K562 treated with DMSO at 1 percent for 48 hours (cell line): Measurements from ENCODE around the gene MUTYH. TPM values are rescaled to one million over a fixed set of nuclear protein-coding genes. Genes with fewer than 3 reads are reported as not detected.

Source experiments
- total RNA-seq: library from RNA; unstranded; fragments of 300-600 nt; gene quantifications from 2 replicates; pipeline ENCODE4 v1.2.3, GENCODE V29; 2022; ENCODE audit warnings: low replicate concordance; ENCODE audit errors: extremely low read depth

The MUTYH gene
- not detected in 2 replicates for total RNA-seq

GRCh38 chr1:45339789-45340558 is at the start of gene MUTYH, which contains the start of gene TOE1:
Gene MUTYH, minus strand, starts transcription at chr1:45340440. Its CDS starts 5,935 bp downstream, at chr1:45334505.
Gene TOE1, plus strand, starts transcription at chr1:45340170. Its CDS starts 83 bp downstream, at chr1:45340253.

GRCh38 chr1:45326627-45327623 is 13.3 kb downstream of the MUTYH start, which contains the start of gene HPDL:
Gene HPDL, plus strand, starts transcription at chr1:45326895. Its CDS starts 254 bp downstream, at chr1:45327149.

Other genes starting within 250 kb of the MUTYH start
- gene ZSWIM5, start 133.8 kb downstream of the MUTYH start, total RNA-seq: not detected in 2 replicates
- not detected in 2 replicates for gene HPDL, start 13.5 kb downstream of the MUTYH start, total RNA-seq
- not detected in 2 replicates for gene TOE1, start 270 bp downstream of the MUTYH start, total RNA-seq
- not detected in 2 replicates for gene TESK2, start 150.7 kb upstream of the MUTYH start, total RNA-seq
- not detected in 2 replicates for gene CCDC163, start 159.6 kb upstream of the MUTYH start, total RNA-seq
- gene MMACHC, start 159.9 kb upstream of the MUTYH start, total RNA-seq: not detected in 2 replicates
- 660 and 1,271 TPM in 2 replicates for gene PRDX1, start 181.4 kb upstream of the MUTYH start, total RNA-seq
- gene AKR1A1, start 210.4 kb upstream of the MUTYH start, total RNA-seq: 594 TPM in 1 of 2 replicates, not detected in the other
- gene NASP, start 243.6 kb upstream of the MUTYH start, total RNA-seq: not detected in 2 replicates